Subcutaneous adipose tissue (tissue), 4 donors: Measurements from ENCODE around the gene LRRFIP1. TPM values are rescaled to one million over a fixed set of nuclear protein-coding genes. Genes with fewer than 3 reads are reported as not detected.

Source experiments
- total RNA-seq, 4 donors: library from RNA; depleted of rRNA; stranded (reverse); fragments of >200 nt; gene quantifications; one replicate each; pipeline ENCODE4 v1.1.0, GENCODE V29; 2016
- TF ChIP-seq, protein P1 (sequence below): fragments of 450-650 bp; IDR thresholded peaks from one replicate; pipeline ENCODE4 v1.5.1; 2016; ENCODE audit warnings: low read depth, mild to moderate bottlenecking, control low read depth, antibody characterized with exemption, moderate library complexity

LRRFIP1 gene
- total RNA-seq, 4 donors from 2014 or later: 85.4 to 130 (median 99.6) TPM

- TF ChIP-seq, protein P1, sequence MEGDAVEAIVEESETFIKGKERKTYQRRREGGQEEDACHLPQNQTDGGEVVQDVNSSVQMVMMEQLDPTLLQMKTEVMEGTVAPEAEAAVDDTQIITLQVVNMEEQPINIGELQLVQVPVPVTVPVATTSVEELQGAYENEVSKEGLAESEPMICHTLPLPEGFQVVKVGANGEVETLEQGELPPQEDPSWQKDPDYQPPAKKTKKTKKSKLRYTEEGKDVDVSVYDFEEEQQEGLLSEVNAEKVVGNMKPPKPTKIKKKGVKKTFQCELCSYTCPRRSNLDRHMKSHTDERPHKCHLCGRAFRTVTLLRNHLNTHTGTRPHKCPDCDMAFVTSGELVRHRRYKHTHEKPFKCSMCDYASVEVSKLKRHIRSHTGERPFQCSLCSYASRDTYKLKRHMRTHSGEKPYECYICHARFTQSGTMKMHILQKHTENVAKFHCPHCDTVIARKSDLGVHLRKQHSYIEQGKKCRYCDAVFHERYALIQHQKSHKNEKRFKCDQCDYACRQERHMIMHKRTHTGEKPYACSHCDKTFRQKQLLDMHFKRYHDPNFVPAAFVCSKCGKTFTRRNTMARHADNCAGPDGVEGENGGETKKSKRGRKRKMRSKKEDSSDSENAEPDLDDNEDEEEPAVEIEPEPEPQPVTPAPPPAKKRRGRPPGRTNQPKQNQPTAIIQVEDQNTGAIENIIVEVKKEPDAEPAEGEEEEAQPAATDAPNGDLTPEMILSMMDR: no peak
These were observed 39.2 kb downstream of the LRRFIP1 start for GRCh38 chr2:237666606-237667005.

GRCh38 chr2:237667893-237668292, 40.5 kb downstream of the LRRFIP1 start:
- TF ChIP-seq, protein P1: no peak

DNA sequence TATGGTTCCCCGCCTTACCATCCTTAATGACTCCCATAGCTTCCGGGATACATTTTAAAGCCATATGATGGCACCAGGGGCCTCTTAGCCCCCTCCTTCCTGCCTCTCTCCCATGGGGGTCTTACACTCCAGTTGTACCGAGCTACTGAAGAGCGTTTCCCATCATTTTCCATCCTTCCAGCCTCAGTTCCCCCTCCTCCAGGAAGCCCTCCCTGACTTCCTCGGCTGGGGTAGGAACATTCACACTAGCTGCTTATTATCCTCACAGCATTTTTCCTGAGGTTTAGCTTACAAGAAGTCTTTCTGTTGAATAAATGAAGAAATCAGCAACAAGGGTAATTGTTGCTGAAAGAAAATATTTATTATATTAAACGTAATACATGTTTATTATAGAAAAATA, 41.1 kb downstream of the LRRFIP1 start:
- TF ChIP-seq, protein P1: no peak

- TF ChIP-seq, protein P1: no peak
These were observed 41.9 kb downstream of the LRRFIP1 start for GRCh38 chr2:237669283-237669627.

DNA sequence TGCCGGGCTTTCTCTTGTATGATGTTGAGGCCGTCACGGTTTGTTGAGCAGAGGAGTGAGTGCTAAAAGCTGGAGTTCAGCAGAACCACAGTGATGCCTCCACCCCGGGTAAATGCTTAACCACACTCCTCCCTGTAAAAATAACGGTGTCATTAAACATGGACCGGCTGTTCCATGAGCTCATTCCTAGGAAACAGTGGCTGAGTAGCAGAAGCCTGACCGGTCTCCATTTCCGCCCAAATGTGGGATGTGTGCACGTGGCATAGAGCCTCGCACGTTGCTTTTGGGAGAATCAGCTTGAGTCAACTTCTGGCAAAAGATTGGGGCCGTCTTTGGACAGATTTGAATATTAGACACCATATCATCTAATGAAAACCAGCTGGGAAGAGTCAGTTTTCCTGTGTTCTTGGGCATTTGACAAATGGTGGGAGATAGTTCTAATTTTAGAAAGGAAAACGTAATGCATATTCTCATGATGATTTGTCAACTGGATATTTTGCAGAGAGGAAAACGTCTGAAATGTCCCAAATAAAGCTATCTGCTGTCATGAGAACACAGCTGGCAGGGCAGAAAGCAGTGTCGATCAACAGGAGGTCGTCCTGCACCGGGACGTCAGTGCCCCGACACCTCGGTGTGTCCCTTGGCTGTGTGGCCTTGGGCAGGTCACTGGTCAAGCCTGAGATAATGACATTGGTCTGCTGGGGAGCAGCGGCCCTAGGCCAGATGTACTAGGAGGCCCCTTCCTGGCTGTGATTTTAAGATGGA, 42.4 kb downstream of the LRRFIP1 start:
- TF ChIP-seq, protein P1: no peak

- TF ChIP-seq, protein P1: no peak
These were observed 43.3 kb downstream of the LRRFIP1 start for GRCh38 chr2:237670641-237671040.

DNA sequence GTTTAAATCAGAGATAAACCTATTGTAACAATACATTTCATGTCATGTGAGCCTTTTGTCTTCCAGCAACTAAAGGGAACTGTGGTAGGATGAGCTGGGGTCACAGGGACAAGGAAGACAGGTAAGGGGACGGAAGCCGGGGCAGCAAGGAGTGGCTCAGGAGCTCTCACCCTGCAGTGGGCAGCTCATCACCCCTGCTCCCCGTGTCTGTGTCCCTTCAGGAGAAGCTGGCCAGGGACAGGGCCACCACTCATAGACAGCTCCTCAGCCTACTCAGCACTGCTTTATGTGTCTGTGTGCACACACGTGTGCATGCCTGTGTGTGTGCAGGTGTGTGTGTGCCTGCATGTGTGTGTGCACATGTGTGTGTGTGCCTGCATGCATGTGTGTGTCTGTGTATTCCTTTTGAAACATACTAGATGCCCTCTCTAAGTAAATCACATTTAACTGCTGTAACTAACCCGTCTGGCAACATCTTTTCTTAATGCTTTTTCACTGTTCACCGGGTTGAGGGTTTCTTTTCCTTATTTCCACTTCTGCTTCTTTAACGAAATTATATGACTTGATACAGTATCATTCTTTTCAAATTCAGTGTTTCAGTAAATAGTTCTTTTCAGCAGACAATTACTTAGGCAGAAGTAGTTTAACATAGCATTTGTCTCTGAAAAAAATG, 44.2 kb downstream of the LRRFIP1 start:
- TF ChIP-seq, protein P1: no peak
